Peyer's patch (tissue), 4 donors: ENCODE results near the gene RIPK4.

ENCODE experiments used
- POLR2A ChIP-seq, 2 donors: fragments of 450-650 bp; IDR thresholded peaks; one replicate each; pipeline ENCODE4 v1.5.1; 2017; ENCODE audit warnings: antibody characterized with exemption in 2 of 2, mild to moderate bottlenecking in 2 of 2, moderate library complexity in 2 of 2
- TF ChIP-seq, protein P1 (sequence below), 6 experiments: fragments of 450-650 bp in 4 of 6; fragments of 200-600 bp in 2 of 6; sonication (generic) in 1 of 6; IDR thresholded peaks; one replicate each; pipeline ENCODE4 v1.5.1; 2017 to 2019; ENCODE audit warnings: antibody characterized with exemption in 6 of 6, mild to moderate bottlenecking in 3 of 6, moderate library complexity in 1 of 6

DNA sequence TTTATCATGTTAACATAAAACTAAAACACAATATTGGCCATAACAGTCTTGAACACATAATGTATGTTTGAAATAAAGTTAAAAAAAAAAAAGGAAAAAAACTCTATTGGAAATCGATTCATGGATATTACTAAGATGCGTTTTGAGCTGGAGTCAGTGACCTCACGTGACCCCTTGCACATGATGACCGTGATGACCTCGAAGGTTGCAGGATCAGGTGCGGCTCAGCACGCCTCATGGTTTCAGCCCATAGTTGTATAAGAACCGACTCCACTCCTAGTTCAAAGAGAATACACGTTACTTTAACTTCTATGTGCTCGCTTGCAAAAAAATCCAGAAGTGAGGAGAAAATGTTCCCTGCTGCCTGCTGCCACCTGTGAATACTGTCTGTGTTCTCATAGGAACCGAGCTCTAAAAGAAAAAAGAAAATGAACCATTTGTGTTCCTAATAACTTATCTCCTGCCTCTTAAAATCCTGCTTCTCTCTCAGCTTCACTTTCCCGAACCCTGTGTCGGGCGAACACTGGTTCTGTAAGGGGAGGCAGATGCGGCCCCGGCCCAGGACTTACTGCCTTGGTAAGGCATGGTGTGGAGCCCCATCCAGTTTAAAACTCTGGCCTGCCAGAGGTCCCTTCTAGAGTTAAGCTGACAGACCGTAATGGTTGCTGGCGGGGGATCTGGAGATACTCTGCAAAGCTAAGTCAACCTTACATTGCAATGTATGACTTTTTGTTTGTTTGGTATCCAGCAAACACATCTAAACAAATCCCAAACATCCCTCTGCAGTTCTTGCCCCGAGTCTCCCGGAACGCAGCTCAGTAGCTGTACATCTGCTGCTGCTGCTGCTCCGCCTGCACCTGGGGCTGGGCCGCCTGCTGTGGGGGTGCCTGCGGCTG lies 33.8 kb upstream of the RIPK4 start:
- TF ChIP-seq, protein P1, sequence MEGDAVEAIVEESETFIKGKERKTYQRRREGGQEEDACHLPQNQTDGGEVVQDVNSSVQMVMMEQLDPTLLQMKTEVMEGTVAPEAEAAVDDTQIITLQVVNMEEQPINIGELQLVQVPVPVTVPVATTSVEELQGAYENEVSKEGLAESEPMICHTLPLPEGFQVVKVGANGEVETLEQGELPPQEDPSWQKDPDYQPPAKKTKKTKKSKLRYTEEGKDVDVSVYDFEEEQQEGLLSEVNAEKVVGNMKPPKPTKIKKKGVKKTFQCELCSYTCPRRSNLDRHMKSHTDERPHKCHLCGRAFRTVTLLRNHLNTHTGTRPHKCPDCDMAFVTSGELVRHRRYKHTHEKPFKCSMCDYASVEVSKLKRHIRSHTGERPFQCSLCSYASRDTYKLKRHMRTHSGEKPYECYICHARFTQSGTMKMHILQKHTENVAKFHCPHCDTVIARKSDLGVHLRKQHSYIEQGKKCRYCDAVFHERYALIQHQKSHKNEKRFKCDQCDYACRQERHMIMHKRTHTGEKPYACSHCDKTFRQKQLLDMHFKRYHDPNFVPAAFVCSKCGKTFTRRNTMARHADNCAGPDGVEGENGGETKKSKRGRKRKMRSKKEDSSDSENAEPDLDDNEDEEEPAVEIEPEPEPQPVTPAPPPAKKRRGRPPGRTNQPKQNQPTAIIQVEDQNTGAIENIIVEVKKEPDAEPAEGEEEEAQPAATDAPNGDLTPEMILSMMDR (IDR thresholded peaks at IDR 0.05): no peak
- TF ChIP-seq POLR2A (IDR thresholded peaks at IDR 0.05): no peak
